GM21528 (cell line): Measurements from ENCODE around the gene MFSD2A.
A peak's percentile ranks its signal among the peaks of the same experiment; 100 is the strongest.
"Not testable (repeated sequence)": the region's sequence is repeated elsewhere in the genome, so short reads cannot be mapped to it uniquely, and the experiment has no call there.

ENCODE experiments used
- ATAC-seq: cut with Tn5 transposase; IDR thresholded peaks from one replicate; pipeline ENCODE4 v1.9.1; 2021; ENCODE audit warnings: mild to moderate bottlenecking, moderate library complexity; ENCODE audit not compliant: unreplicated experiment, low FRiP score

Gene MFSD2A

GRCh38 chr1:39940253-39940652 lies 14.7 kb upstream of the MFSD2A start:
- ATAC-seq: no peak

GRCh38 chr1:39940980-39941871 lies 13.7 kb upstream of the MFSD2A start:
- ATAC-seq: no peak

- ATAC-seq: no peak
These were observed 11.3 kb upstream of the MFSD2A start for GRCh38 chr1:39943471-39944290.

GRCh38 chr1:39944410-39945112 lies 10.4 kb upstream of the MFSD2A start:
- ATAC-seq: no peak

- ATAC-seq: no peak
These were observed 8.7 kb upstream of the MFSD2A start for GRCh38 chr1:39946216-39946615.

GRCh38 chr1:39947260-39947659 lies 7.7 kb upstream of the MFSD2A start:
- no peak for ATAC-seq

- no peak for ATAC-seq
These were observed 5.1 kb upstream of the MFSD2A start for GRCh38 chr1:39949891-39950290.

- ATAC-seq: no peak
These were observed 3.0 kb upstream of the MFSD2A start for GRCh38 chr1:39951926-39952325.

- ATAC-seq: no peak
These were observed 2.4 kb upstream of the MFSD2A start for GRCh38 chr1:39952359-39953110.

- ATAC-seq: peak; percentile 4
These were observed 548 bp upstream of the MFSD2A start for GRCh38 chr1:39954324-39954869.

GRCh38 chr1:39955547-39956539 lies 898 bp downstream of the MFSD2A start:
- ATAC-seq: peak; percentile 41

- no peak for ATAC-seq
These were observed 2.5 kb downstream of the MFSD2A start for GRCh38 chr1:39957299-39958015.

- ATAC-seq: no peak
These were observed 3.7 kb downstream of the MFSD2A start for GRCh38 chr1:39958403-39959200.

- no peak for ATAC-seq
These were observed 4.8 kb downstream of the MFSD2A start for GRCh38 chr1:39959651-39960333.

GRCh38 chr1:39960431-39960958 lies 5.5 kb downstream of the MFSD2A start:
- no peak for ATAC-seq

- ATAC-seq: no peak
These were observed 7.5 kb downstream of the MFSD2A start for GRCh38 chr1:39962450-39962825.

GRCh38 chr1:39962964-39963363 lies 8.0 kb downstream of the MFSD2A start:
- ATAC-seq: not testable (repeated sequence)
